MCF 10A (cell line): ENCODE data around the gene ARHGEF17. TPM values are rescaled to one million over a fixed set of nuclear protein-coding genes. Genes with fewer than 3 reads are reported as not detected.

ENCODE experiments used
- BruUV-seq: library from RNA; stranded (reverse); fragments of 400-500 nt; replicated peaks from 2 replicates; lab custom pipeline; 2021; lab: Mats Ljungman, UMichigan
- CTCF ChIA-PET: fragments of 300-600 bp; sonication (Branson Sonifier 250); formaldehyde crosslinking; extraction: SDS; loops from one replicate; lab custom pipeline; 2021; ENCODE audit warnings: antibody characterized with exemption, inconsistent platforms; lab: Yijun Ruan, JAX
- POLR2A ChIA-PET: fragments of 300-600, 350-650 bp; sonication (Branson Sonifier 250); formaldehyde crosslinking; extraction: SDS; loops from one replicate; lab custom pipeline; 2020; ENCODE audit warnings: antibody characterized with exemption, inconsistent platforms; lab: Yijun Ruan, JAX
- DNase-seq: peaks from one replicate; pipeline ENCODE4 v3.0.0-alpha.2; 2018; ENCODE audit not compliant: unreplicated experiment
- H3K27ac Mint-ChIP-seq: one replicate; pipeline ENCODE4 v1.8.0; 2022; ENCODE audit warnings: mild to moderate bottlenecking, low read depth, mixed read lengths; ENCODE audit not compliant: unreplicated experiment
- H3K27me3 Mint-ChIP-seq: one replicate; pipeline ENCODE4 v1.8.0; 2022; ENCODE audit warnings: mixed read lengths; ENCODE audit not compliant: insufficient read depth, unreplicated experiment
- H3K36me3 Mint-ChIP-seq: one replicate; pipeline ENCODE4 v1.8.0; 2022; ENCODE audit warnings: mild to moderate bottlenecking, moderate library complexity, mixed read lengths; ENCODE audit not compliant: insufficient read depth, unreplicated experiment
- H3K4me1 Mint-ChIP-seq: one replicate; pipeline ENCODE4 v1.8.0; 2022; ENCODE audit warnings: mixed read lengths; ENCODE audit not compliant: insufficient read depth, unreplicated experiment
- H3K4me3 Mint-ChIP-seq: one replicate; pipeline ENCODE4 v1.8.0; 2022; ENCODE audit warnings: mild to moderate bottlenecking, moderate library complexity, mixed read lengths; ENCODE audit not compliant: unreplicated experiment
- H3K9me3 Mint-ChIP-seq: one replicate; pipeline ENCODE4 v1.8.0; 2022; ENCODE audit warnings: mixed read lengths; ENCODE audit not compliant: unreplicated experiment
- CTCF ChIP-seq: fragments of 200-600 bp; IDR thresholded peaks from one replicate; pipeline ENCODE4 v1.8.0; 2022; ENCODE audit warnings: antibody characterized with exemption, mild to moderate bottlenecking; ENCODE audit not compliant: unreplicated experiment
- intact Hi-C: fragments of 100-400 bp; cut with micrococcal nuclease; formaldehyde crosslinking; loops from 2 replicates; pipeline ENCODE4 v1.14.1; 2022
- total RNA-seq: library from RNA; stranded (reverse); gene quantifications from 2 replicates; pipeline ENCODE4 v1.2.3, GENCODE V29; 2022

ARHGEF17 gene
- total RNA-seq, 1 experiment from 2014 or later: 27.6 TPM

- H3K27ac Mint-ChIP-seq: no peak overlapping the region
- peaks cover 15% of the 10 kb centered on the region for H3K36me3 Mint-ChIP-seq
- no peaks in the 10 kb centered on the region for H3K27me3 Mint-ChIP-seq
- peaks cover 46% of the 10 kb centered on the region for H3K4me1 Mint-ChIP-seq
- no TSS peak for BruUV-seq
- no peaks in the 10 kb centered on the region for H3K9me3 Mint-ChIP-seq
- no peak for TF ChIP-seq CTCF
- no peak overlapping the region for H3K4me3 Mint-ChIP-seq
- ChIA-PET CTCF (interaction anchor here (3.5 kb wide), 1 partner anchor 19 kb away, joined by 20 read pairs; no protein-coding TSS in a partner anchor), POLR2A (interaction anchor here (1.0 kb wide), 1 partner anchor 40 kb away, joined by 3 read pairs; no protein-coding TSS in a partner anchor)
- intact Hi-C loops: no loop called here
- no peak for DNase-seq
Observed at GRCh38 chr11:73315293-73316020, 7.4 kb downstream of the ARHGEF17 start.

- ChIA-PET POLR2A (no interaction called here), CTCF (interaction anchor here (1.3 to 3.5 kb wide), 2 partner anchors 15 to 18 kb away, joined by 3 to 20 read pairs; no protein-coding TSS in a partner anchor)
- peaks cover 45% of the 10 kb centered on the region for H3K4me1 Mint-ChIP-seq
- no peak for DNase-seq
- peaks cover 11% of the 10 kb centered on the region for H3K36me3 Mint-ChIP-seq
- no TSS peak for BruUV-seq
- H3K4me3 Mint-ChIP-seq: no peak overlapping the region
- no peaks in the 10 kb centered on the region for H3K9me3 Mint-ChIP-seq
- H3K27me3 Mint-ChIP-seq: no peaks in the 10 kb centered on the region
- H3K27ac Mint-ChIP-seq: peak overlapping the region; percentile 57
- intact Hi-C loops: no loop called here
- TF ChIP-seq CTCF: no peak
Observed at GRCh38 chr11:73316422-73316821, 8.3 kb downstream of the ARHGEF17 start.

- DNase-seq: no peak
- Mint-ChIP-seq H3K27me3 (no peaks in the 10 kb centered on the region), H3K4me1 (peaks cover 35% of the 10 kb centered on the region), H3K36me3 (peaks cover 10% of the 10 kb centered on the region), H3K4me3 (no peak overlapping the region), H3K9me3 (no peaks in the 10 kb centered on the region), H3K27ac (no peak overlapping the region)
- POLR2A ChIA-PET: interaction anchor here (0.5 to 1.0 kb wide), 2 partner anchors 19 to 1185 kb away, joined by 3 read pairs; no protein-coding TSS in a partner anchor
- intact Hi-C loops: no loop called here
- BruUV-seq: no TSS peak
- no peak for TF ChIP-seq CTCF
- CTCF ChIA-PET: interaction anchor here (0.7 to 1.3 kb wide), 2 partner anchors 13 to 16 kb away, joined by 3 read pairs; no protein-coding TSS in a partner anchor
Observed at GRCh38 chr11:73317373-73317772, 9.3 kb downstream of the ARHGEF17 start.

GRCh38 chr11:73317803-73318202 lies 9.7 kb downstream of the ARHGEF17 start:
- POLR2A ChIA-PET: interaction anchor here (0.5 to 1.0 kb wide), 2 partner anchors 18 to 1185 kb away, joined by 3 read pairs; no protein-coding TSS in a partner anchor
- H3K4me1 Mint-ChIP-seq: peaks cover 31% of the 10 kb centered on the region
- DNase-seq: no peak
- intact Hi-C loops: no loop called here
- CTCF ChIA-PET: interaction anchor here (0.6 to 0.7 kb wide), 2 partner anchors 13 to 330 kb away, joined by 3 read pairs; no protein-coding TSS in a partner anchor
- no peaks in the 10 kb centered on the region for H3K9me3 Mint-ChIP-seq
- no peak overlapping the region for H3K27ac Mint-ChIP-seq
- peaks cover 10% of the 10 kb centered on the region for H3K36me3 Mint-ChIP-seq
- no peaks in the 10 kb centered on the region for H3K27me3 Mint-ChIP-seq
- no peak for TF ChIP-seq CTCF
- no peak overlapping the region for H3K4me3 Mint-ChIP-seq
- BruUV-seq: no TSS peak
